Colonic mucosa (tissue), 4 donors: ENCODE results near the gene PAN2. TPM values are rescaled to one million over a fixed set of nuclear protein-coding genes. Genes with fewer than 3 reads are reported as not detected.

Experiments
- DNase-seq: peaks from one replicate; pipeline ENCODE4 v3.0.0-alpha.2; 2020
- H3K27ac ChIP-seq: fragments of 200-600 bp; one replicate; pipeline ENCODE4 v1.8.0; 2021
- H3K27me3 ChIP-seq: fragments of 200-600 bp; one replicate; pipeline ENCODE4 v1.8.0; 2021
- H3K36me3 ChIP-seq: fragments of 200-600 bp; one replicate; pipeline ENCODE4 v1.8.0; 2021
- H3K4me1 ChIP-seq: fragments of 200-600 bp; one replicate; pipeline ENCODE4 v1.8.0; 2021; ENCODE audit warnings: mild to moderate bottlenecking
- H3K4me3 ChIP-seq: fragments of 200-600 bp; one replicate; pipeline ENCODE4 v1.8.0; 2021
- H3K9ac ChIP-seq, 2 donors: one replicate each; pipeline ENCODE4 v1.7.0; 2013; ENCODE audit warnings: control low read depth in 2 of 2, low read depth in 2 of 2, low read length in 2 of 2
- H3K9me3 ChIP-seq: fragments of 200-600 bp; one replicate; pipeline ENCODE4 v1.8.0; 2021
- intact Hi-C: fragments of 100-400 bp; cut with DNase I; formaldehyde crosslinking; loops from one replicate; pipeline ENCODE4 v1.14.1; 2022
- total RNA-seq, 2 donors: library from RNA; stranded (reverse); fragmentation: NEBNext Ultra II Directional in 1 of 2; extraction: Animal tissue kit (Norgen Biotek cat#: 25700) in 1 of 2; gene quantifications; one replicate each; pipeline ENCODE4 v1.2.1, GENCODE V29; 2021
- TF ChIP-seq, protein P1 (sequence below): fragments of 200-600 bp; IDR thresholded peaks from one replicate; pipeline ENCODE4 v1.8.0; 2022; ENCODE audit warnings: antibody characterized with exemption, mild to moderate bottlenecking
- donor health status: healthy.
- donor health status: DM: no; HTN: no; CAD: no.
- donor health status: DM: no; HTN: no; CAD: no.

The PAN2 gene
- total RNA-seq, 2 donors from 2014 or later: 48.1 to 68.0 TPM

DNA sequence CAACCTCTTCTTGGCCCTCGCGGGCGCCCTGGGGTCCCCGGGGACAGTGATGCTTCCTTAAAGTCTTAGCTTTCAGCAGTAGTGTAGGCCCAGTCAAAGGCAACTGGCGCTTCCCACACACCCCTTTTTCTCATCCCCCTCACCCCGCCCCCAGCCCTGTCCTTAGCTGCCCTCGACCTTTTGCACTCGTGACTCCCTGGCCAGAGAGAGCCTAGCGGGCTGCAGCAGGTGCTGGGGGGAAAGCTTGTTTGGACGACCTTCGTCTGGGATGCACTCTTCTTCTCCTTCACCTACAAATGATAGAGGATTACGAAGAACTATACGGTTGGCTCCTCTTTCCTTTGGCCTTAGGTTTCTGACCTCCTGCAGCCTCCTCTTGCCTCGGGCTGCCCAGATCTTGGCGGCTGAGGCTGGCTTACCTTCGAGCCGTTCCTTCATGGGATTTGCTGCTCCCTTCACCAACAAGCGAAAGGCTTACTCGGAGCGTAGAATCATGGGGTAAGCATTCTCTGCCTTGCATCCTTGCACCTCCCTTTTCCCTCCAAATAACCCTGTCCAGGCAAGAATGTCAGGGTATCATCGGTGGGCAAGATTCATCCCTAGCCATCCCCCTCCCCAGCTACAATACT lies 66.2 kb downstream of the PAN2 start:
- TF ChIP-seq, protein P1, sequence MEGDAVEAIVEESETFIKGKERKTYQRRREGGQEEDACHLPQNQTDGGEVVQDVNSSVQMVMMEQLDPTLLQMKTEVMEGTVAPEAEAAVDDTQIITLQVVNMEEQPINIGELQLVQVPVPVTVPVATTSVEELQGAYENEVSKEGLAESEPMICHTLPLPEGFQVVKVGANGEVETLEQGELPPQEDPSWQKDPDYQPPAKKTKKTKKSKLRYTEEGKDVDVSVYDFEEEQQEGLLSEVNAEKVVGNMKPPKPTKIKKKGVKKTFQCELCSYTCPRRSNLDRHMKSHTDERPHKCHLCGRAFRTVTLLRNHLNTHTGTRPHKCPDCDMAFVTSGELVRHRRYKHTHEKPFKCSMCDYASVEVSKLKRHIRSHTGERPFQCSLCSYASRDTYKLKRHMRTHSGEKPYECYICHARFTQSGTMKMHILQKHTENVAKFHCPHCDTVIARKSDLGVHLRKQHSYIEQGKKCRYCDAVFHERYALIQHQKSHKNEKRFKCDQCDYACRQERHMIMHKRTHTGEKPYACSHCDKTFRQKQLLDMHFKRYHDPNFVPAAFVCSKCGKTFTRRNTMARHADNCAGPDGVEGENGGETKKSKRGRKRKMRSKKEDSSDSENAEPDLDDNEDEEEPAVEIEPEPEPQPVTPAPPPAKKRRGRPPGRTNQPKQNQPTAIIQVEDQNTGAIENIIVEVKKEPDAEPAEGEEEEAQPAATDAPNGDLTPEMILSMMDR: no peak
- peak overlapping the region; percentile 75 for H3K4me3 ChIP-seq
- peak; percentile 44 for DNase-seq
- peak overlapping the region; percentile 95 for H3K27ac ChIP-seq
- peak overlapping the region; percentile 27 to 59 for H3K9ac ChIP-seq
- intact Hi-C loops: no loop called here
- no peaks in the 10 kb centered on the region for H3K9me3 ChIP-seq
- H3K36me3 ChIP-seq: no peaks in the 10 kb centered on the region
- H3K27me3 ChIP-seq: no peaks in the 10 kb centered on the region
- no peaks in the 10 kb centered on the region for H3K4me1 ChIP-seq

DNA sequence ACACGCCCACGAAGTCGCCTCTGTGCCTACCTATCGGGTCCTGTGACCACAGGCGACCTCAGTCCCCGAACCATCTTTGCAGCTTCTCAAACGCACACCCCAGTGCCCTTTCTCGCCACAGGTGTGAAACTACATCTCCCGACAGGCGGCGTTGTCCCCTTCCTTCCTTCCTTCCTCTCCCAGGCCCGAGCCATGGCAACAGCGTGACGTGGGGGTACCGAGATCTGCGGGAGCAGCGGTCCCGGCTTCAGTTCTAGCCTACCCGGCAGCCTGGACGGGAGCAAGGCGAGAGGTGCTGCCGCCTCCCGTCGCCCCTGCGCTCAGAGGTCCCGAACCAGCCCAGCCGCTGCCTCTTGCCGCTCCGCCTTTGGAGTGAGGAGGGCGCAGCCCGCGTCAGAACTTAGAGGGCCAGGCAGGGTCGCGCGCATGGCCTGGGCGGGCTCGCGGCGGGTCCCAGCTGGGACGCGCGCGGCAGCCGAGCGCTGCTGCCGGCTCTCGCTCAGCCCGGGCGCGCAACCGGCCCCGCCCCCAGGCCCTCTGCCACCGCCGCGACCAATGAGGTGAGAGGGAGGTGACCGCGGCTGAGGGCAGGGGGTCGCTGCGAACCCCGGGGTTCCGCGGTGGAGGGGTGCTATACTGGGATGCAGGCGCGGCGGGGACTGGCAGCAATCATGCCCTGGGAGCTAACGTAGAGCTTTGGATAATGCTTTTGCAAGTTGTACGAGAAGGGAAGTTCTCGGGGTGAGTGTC lies 66.9 kb downstream of the PAN2 start, which contains the start of gene COQ10A:
Gene COQ10A (plus strand): TSS at position 250 of the 750 bp plus-strand sequence. CDS start 177 bp downstream, at position 427.
- TF ChIP-seq, protein P1: peak; percentile 65
- DNase-seq: peak; percentile 93
- intact Hi-C loops: no loop called here
- no peaks in the 10 kb centered on the region for H3K4me1 ChIP-seq
- no peaks in the 10 kb centered on the region for H3K36me3 ChIP-seq
- H3K27ac ChIP-seq: peak within 1 kb of the TSS; percentile 95
- H3K9me3 ChIP-seq: no peaks in the 10 kb centered on the region
- peak within 1 kb of the TSS; percentile 74 to 91 for H3K9ac ChIP-seq
- H3K27me3 ChIP-seq: no peaks in the 10 kb centered on the region
- peak within 1 kb of the TSS; percentile 75 for H3K4me3 ChIP-seq

Other genes starting within 250 kb of the PAN2 start
- gene PA2G4, start 229.4 kb downstream of the PAN2 start, total RNA-seq: 100 to 1,000 TPM in 1 of 2 donors, 10 to 100 TPM in 1; 69.6 to 155 TPM
- 1,000 to 10,000 TPM; 3,248 to 3,669 TPM for gene RPL41, start 217.4 kb downstream of the PAN2 start, total RNA-seq
- 1 to 10 TPM; 3.5 to 6.1 TPM for gene ZC3H10, start 215.7 kb downstream of the PAN2 start, total RNA-seq
- 10 to 100 TPM; 63.9 to 72.8 TPM for gene ESYT1, start 205.7 kb downstream of the PAN2 start, total RNA-seq
- 10 to 100 TPM; 18.6 to 19.1 TPM for gene MYL6B, start 181.4 kb downstream of the PAN2 start, total RNA-seq
- gene MYL6, start 175.6 kb downstream of the PAN2 start, total RNA-seq: 1,000 to 10,000 TPM; 1,641 to 1,922 TPM
- gene SMARCC2, start 144.5 kb downstream of the PAN2 start, total RNA-seq: 10 to 100 TPM; 80.1 to 84.2 TPM
- 10 to 100 TPM; 29.0 to 36.0 TPM for gene RNF41, start 112.1 kb downstream of the PAN2 start, total RNA-seq
- gene NABP2, start 109.7 kb downstream of the PAN2 start, total RNA-seq: 10 to 100 TPM; 30.3 to 68.4 TPM
- 100 to 1,000 TPM; 158 to 163 TPM for gene SLC39A5, start 103.9 kb downstream of the PAN2 start, total RNA-seq
- 10 to 100 TPM; 39.3 to 57.7 TPM for gene ANKRD52, start 75.6 kb downstream of the PAN2 start, total RNA-seq
- gene COQ10A, start 67.1 kb downstream of the PAN2 start, total RNA-seq: 1 to 10 TPM; 4.2 to 4.5 TPM
- 100 to 1,000 TPM; 367 to 437 TPM for gene CS, start 33.7 kb downstream of the PAN2 start, total RNA-seq
- gene CNPY2, start 18.0 kb downstream of the PAN2 start, total RNA-seq: 100 to 1,000 TPM in 1 of 2 donors, 10 to 100 TPM in 1; 76.8 to 144 TPM
- under 1 TPM in 1 of 2 donors, not detected in 1; 0.27 TPM for gene IL23A, start 4.9 kb upstream of the PAN2 start, total RNA-seq
- gene STAT2, start 26.1 kb upstream of the PAN2 start, total RNA-seq: 10 to 100 TPM; 62.6 to 63.2 TPM
- under 1 TPM in 1 of 2 donors, not detected in 1; 0.15 TPM for gene APOF, start 28.9 kb upstream of the PAN2 start, total RNA-seq
- 10 to 100 TPM in 1 of 2 donors, 1 to 10 TPM in 1; 9.1 to 36.4 TPM for gene TIMELESS, start 115.4 kb upstream of the PAN2 start, total RNA-seq
- gene MIP, start 120.7 kb upstream of the PAN2 start, total RNA-seq: not detected
- 1 to 10 TPM; 4.0 to 4.2 TPM for gene SPRYD4, start 134.6 kb upstream of the PAN2 start, total RNA-seq
- 1 to 10 TPM; 1.7 to 3.0 TPM for gene GLS2, start 154.2 kb upstream of the PAN2 start, total RNA-seq
- gene RBMS2, start 187.8 kb upstream of the PAN2 start, total RNA-seq: 10 to 100 TPM; 16.8 to 42.7 TPM